DOHH2 (cell line): ENCODE results near the gene DACH1.

Source experiments
- H3F3A ChIP-seq: fragments of 200-600 bp; sonication (generic), shearing (Covaris generic); 2 replicates; pipeline ENCODE4 v1.6.0; 2016; ENCODE audit warnings: antibody characterized with exemption, mild to moderate bottlenecking; ENCODE audit not compliant: control insufficient read depth, insufficient read depth
- H3K27ac ChIP-seq: fragments of 200-600 bp; sonication (generic); 2 replicates; pipeline ENCODE4 v1.5.1; 2014; ENCODE audit warnings: low read depth, mild to moderate bottlenecking, low read length, moderate library complexity
- H3K27me3 ChIP-seq: fragments of 200-600 bp; sonication (generic); 2 replicates; pipeline ENCODE4 v1.6.1; 2014; ENCODE audit warnings: mild to moderate bottlenecking, low read length, mixed read lengths; ENCODE audit not compliant: control insufficient read depth
- H3K36me3 ChIP-seq: fragments of 200-600 bp; sonication (generic); 2 replicates; pipeline ENCODE4 v1.6.1; 2014; ENCODE audit warnings: mild to moderate bottlenecking, low read length, moderate library complexity, mixed read lengths; ENCODE audit not compliant: control insufficient read depth
- H3K4me1 ChIP-seq: fragments of 200-600 bp; sonication (generic); 2 replicates; pipeline ENCODE4 v1.6.1; 2014; ENCODE audit warnings: mild to moderate bottlenecking, low read length, mixed read lengths; ENCODE audit not compliant: control insufficient read depth
- H3K4me2 ChIP-seq: fragments of 200-600 bp; sonication (generic); 2 replicates; pipeline ENCODE4 v1.6.0; 2014; ENCODE audit warnings: mild to moderate bottlenecking, low read length, moderate library complexity
- H3K4me3 ChIP-seq: fragments of 200-600 bp; sonication (generic); 2 replicates; pipeline ENCODE4 v1.5.1; 2014; ENCODE audit warnings: mild to moderate bottlenecking, low read length, mixed read lengths
- H3K79me2 ChIP-seq: fragments of 200-600 bp; sonication (generic); 2 replicates; pipeline ENCODE4 v1.6.1; 2014; ENCODE audit warnings: mild to moderate bottlenecking, low read length, mixed read lengths; ENCODE audit not compliant: control insufficient read depth
- H3K9me2 ChIP-seq: fragments of 200-600 bp; sonication (generic); replicated peaks from 2 replicates; pipeline ENCODE4 v1.6.1; 2014; ENCODE audit warnings: mild to moderate bottlenecking, low read length, mixed read lengths; ENCODE audit not compliant: control insufficient read depth
- H3K9me3 ChIP-seq: fragments of 200-600 bp; sonication (generic); 2 replicates; pipeline ENCODE4 v1.6.1; 2014; ENCODE audit warnings: antibody characterized with exemption, low read length, mixed read lengths; ENCODE audit not compliant: control insufficient read depth, insufficient read depth
- H4K20me1 ChIP-seq: fragments of 200-600 bp; sonication (generic); 2 replicates; pipeline ENCODE4 v1.6.0; 2014; ENCODE audit warnings: low read depth, mild to moderate bottlenecking, antibody characterized with exemption, low read length, moderate library complexity; ENCODE audit not compliant: control insufficient read depth, insufficient read depth
- CTCF ChIP-seq: fragments of 200-600 bp; sonication (generic); IDR thresholded peaks from one replicate; pipeline ENCODE4 v1.5.1; 2014; ENCODE audit warnings: antibody characterized with exemption, mild to moderate bottlenecking, low read depth, low read length; ENCODE audit not compliant: poor library complexity, severe bottlenecking
- EZH2phosphoT487 ChIP-seq: fragments of 200-600 bp; sonication (generic); IDR thresholded peaks from 2 replicates; pipeline ENCODE4 v1.6.1; 2017; ENCODE audit warnings: borderline replicate concordance, mild to moderate bottlenecking, antibody characterized with exemption, low read length, moderate library complexity, mixed read lengths

DACH1 gene

GRCh38 chr13:71448080-71448630 lies 418.8 kb downstream of the DACH1 start:
- Histone ChIP-seq H3F3A (no peaks in the 10 kb centered on the region), H3K4me3 (no peak overlapping the region), H3K9me3 (no peaks in the 10 kb centered on the region)

GRCh38 chr13:71437704-71438103 lies 429.3 kb downstream of the DACH1 start:
- H3K9me3 ChIP-seq, result no peaks in the 10 kb centered on the region
- no peak overlapping the region for H3K4me2 ChIP-seq
- TF ChIP-seq CTCF (no peak), EZH2phosphoT487 (no peak)

More at GRCh38 chr13:71448080-71448630, 418.8 kb downstream of the DACH1 start:
- Histone ChIP-seq H3K27me3 (no peaks in the 10 kb centered on the region), H3K4me1 (no peaks in the 10 kb centered on the region), H3K27ac (no peak overlapping the region), H3K4me2 (no peak overlapping the region), H3K36me3 (no peaks in the 10 kb centered on the region), H3K79me2 (no peaks in the 10 kb centered on the region), H3K9me2 (no peaks in the 10 kb centered on the region), H4K20me1 (no peaks in the 10 kb centered on the region)
- TF ChIP-seq EZH2phosphoT487, result no peak
- TF ChIP-seq CTCF, result no peak

GRCh38 chr13:71430681-71431080 lies 436.3 kb downstream of the DACH1 start:
- no peaks in the 10 kb centered on the region for H3K79me2 ChIP-seq
- no peaks in the 10 kb centered on the region for H4K20me1 ChIP-seq
- no peaks in the 10 kb centered on the region for H3F3A ChIP-seq
- no peaks in the 10 kb centered on the region for H3K36me3 ChIP-seq
- H3K9me3 ChIP-seq, result no peaks in the 10 kb centered on the region
- H3K4me1 ChIP-seq, result no peaks in the 10 kb centered on the region
- H3K27me3 ChIP-seq, result no peaks in the 10 kb centered on the region
- no peak overlapping the region for H3K27ac ChIP-seq
- no peak for TF ChIP-seq EZH2phosphoT487
- TF ChIP-seq CTCF, result no peak
- no peak overlapping the region for H3K4me3 ChIP-seq
- no peaks in the 10 kb centered on the region for H3K9me2 ChIP-seq
- H3K4me2 ChIP-seq, result no peak overlapping the region

More at GRCh38 chr13:71437704-71438103, 429.3 kb downstream of the DACH1 start:
- Histone ChIP-seq H3F3A (no peaks in the 10 kb centered on the region), H3K27ac (no peak overlapping the region), H3K4me1 (no peaks in the 10 kb centered on the region), H4K20me1 (no peaks in the 10 kb centered on the region), H3K36me3 (no peaks in the 10 kb centered on the region), H3K4me3 (no peak overlapping the region), H3K9me2 (no peaks in the 10 kb centered on the region), H3K79me2 (no peaks in the 10 kb centered on the region), H3K27me3 (no peaks in the 10 kb centered on the region)

- Histone ChIP-seq H3K4me1 (no peaks in the 10 kb centered on the region), H3K27me3 (no peaks in the 10 kb centered on the region), H3K4me3 (no peak overlapping the region), H3K79me2 (no peaks in the 10 kb centered on the region), H3K4me2 (no peak overlapping the region), H3K9me2 (no peaks in the 10 kb centered on the region), H3F3A (no peaks in the 10 kb centered on the region), H3K9me3 (no peaks in the 10 kb centered on the region), H4K20me1 (no peaks in the 10 kb centered on the region), H3K36me3 (no peaks in the 10 kb centered on the region), H3K27ac (no peak overlapping the region)
- TF ChIP-seq CTCF (no peak), EZH2phosphoT487 (no peak)
These were observed 449.8 kb downstream of the DACH1 start for GRCh38 chr13:71417205-71417604.
